ENCODE data around the gene MAP3K1.

DNA sequence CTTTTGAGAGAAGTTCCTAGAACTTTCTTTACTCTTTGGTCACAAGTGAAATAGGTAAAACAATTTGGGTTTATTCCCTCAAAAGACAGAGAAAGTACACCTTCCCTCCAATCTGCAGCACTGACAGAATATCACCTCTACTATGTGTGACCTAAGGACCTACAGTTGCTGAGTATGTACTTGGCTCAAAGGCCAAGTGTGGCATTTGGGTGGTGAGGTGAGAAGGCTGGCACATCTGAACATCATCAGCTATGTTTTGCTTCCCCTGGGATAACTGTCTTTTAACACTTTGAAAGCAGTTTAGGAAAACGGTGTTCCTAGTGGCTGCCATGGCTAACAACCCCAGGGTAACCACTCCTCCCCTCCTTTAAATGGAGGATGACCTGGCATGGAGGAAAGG is 119.0 kb downstream of the MAP3K1 start:
- TF ChIP-seq, protein P1, sequence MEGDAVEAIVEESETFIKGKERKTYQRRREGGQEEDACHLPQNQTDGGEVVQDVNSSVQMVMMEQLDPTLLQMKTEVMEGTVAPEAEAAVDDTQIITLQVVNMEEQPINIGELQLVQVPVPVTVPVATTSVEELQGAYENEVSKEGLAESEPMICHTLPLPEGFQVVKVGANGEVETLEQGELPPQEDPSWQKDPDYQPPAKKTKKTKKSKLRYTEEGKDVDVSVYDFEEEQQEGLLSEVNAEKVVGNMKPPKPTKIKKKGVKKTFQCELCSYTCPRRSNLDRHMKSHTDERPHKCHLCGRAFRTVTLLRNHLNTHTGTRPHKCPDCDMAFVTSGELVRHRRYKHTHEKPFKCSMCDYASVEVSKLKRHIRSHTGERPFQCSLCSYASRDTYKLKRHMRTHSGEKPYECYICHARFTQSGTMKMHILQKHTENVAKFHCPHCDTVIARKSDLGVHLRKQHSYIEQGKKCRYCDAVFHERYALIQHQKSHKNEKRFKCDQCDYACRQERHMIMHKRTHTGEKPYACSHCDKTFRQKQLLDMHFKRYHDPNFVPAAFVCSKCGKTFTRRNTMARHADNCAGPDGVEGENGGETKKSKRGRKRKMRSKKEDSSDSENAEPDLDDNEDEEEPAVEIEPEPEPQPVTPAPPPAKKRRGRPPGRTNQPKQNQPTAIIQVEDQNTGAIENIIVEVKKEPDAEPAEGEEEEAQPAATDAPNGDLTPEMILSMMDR (IDR thresholded peaks at IDR 0.05), result no peak
- TF ChIP-seq POLR2A (IDR thresholded peaks at IDR 0.05), result no peak
